ENCODE measurements around the gene FNIP2. TPM values are rescaled to one million over a fixed set of nuclear protein-coding genes. Genes with fewer than 3 reads are reported as not detected.

The FNIP2 gene
- polyA plus RNA-seq, 1 of the 3 experiments (the other 2 are of a cell fraction), result 0.97 TPM

- 94% methylated on average over 3 of the region's 3 CpGs for WGBS (ENCODE audit: low lambda C conversion rate)
- TF ChIP-seq REST (IDR thresholded peaks at IDR 0.05; ENCODE audit: low read depth, low read length) (peak; percentile 60; the same call in 1 of the 2 replicates), SMC3 (IDR thresholded peaks at IDR 0.05; ENCODE audit: low read depth, low read length) (no peak)
- no peak overlapping the region for H3K27ac ChIP-seq (ENCODE audit: low read depth in 2 of 2, low read length in 1 of 2)
- ChIA-PET CTCF (no interaction called here), POLR2A (no interaction called here)
- H3K9me2 ChIP-seq, result no peaks in the 10 kb centered on the region
- no peak for DNase-seq
- H4K20me1 ChIP-seq (ENCODE audit: insufficient read depth), result no peaks in the 10 kb centered on the region
- no peaks in the 10 kb centered on the region for H3K27me3 ChIP-seq (ENCODE audit: insufficient read depth)
- H3K4me1 ChIP-seq (ENCODE audit: control insufficient read depth in 1 of 2, insufficient read depth in 2 of 2, low read depth in 1 of 2, low read length in 1 of 2), result peaks cover 0 to 18% of the 10 kb centered on the region in 2 experiments; a peak in 2 of 4 replicates
- peaks cover 58% of the 10 kb centered on the region; the same call in 1 of the 2 replicates for H3K79me2 ChIP-seq (ENCODE audit: insufficient read depth)
- H3K4me3 ChIP-seq (ENCODE audit: low read depth in 2 of 2, low read length in 1 of 2), result no peak overlapping the region
- H3K4me2 ChIP-seq, result no peak overlapping the region
- H2AFZ ChIP-seq (ENCODE audit: low read depth), result no peak overlapping the region
- no peaks in the 10 kb centered on the region for H3K36me3 ChIP-seq (replicated peaks in 1 of 2; ENCODE audit: control insufficient read depth in 1 of 2, insufficient read depth in 2 of 2, low read length in 1 of 2)
- H3K9ac ChIP-seq, result no peak overlapping the region
- H3F3A ChIP-seq (replicated peaks; ENCODE audit: insufficient read depth), result no peaks in the 10 kb centered on the region
- H3K9me3 ChIP-seq, result no peaks in the 10 kb centered on the region
Measured at GRCh38 chr4:158801677-158802076, 32.9 kb downstream of the FNIP2 start.

DNA sequence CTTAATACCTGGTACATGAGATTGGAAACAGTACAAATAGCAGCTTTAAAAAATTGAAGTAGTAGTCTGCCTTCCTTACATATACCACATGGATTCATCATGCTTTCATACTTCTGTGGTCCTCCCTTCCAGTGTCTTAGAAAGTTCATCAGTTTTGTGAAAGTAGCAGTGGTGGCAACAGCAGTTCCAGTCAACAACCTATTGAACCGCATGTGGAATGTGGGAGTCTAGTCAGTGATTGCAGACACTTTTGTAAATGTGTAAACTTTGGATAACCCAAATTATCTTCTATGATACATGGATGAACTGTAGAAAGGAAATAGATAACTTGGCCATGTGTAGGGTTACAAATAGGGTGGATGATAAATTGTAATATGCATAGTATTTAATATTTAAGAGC, 34.1 kb downstream of the FNIP2 start:
- POLR2A ChIA-PET, result no interaction called here

More for the DNA sequence above, 34.1 kb downstream of the FNIP2 start:
- Histone ChIP-seq H3K27ac (ENCODE audit: low read depth in 2 of 2, low read length in 1 of 2) (no peak overlapping the region), H3K4me1 (ENCODE audit: control insufficient read depth in 1 of 2, insufficient read depth in 2 of 2, low read depth in 1 of 2, low read length in 1 of 2) (peaks cover 0 to 18% of the 10 kb centered on the region in 2 experiments; a peak in 2 of 4 replicates), H3K9me3 (no peaks in the 10 kb centered on the region), H3K27me3 (ENCODE audit: insufficient read depth) (no peaks in the 10 kb centered on the region), H3K9me2 (no peaks in the 10 kb centered on the region), H3K4me3 (ENCODE audit: low read depth in 2 of 2, low read length in 1 of 2) (no peak overlapping the region), H3K9ac (no peak overlapping the region), H3K79me2 (ENCODE audit: insufficient read depth) (peaks cover 48% of the 10 kb centered on the region; the same call in 1 of the 2 replicates), H3K36me3 (replicated peaks in 1 of 2; ENCODE audit: control insufficient read depth in 1 of 2, insufficient read depth in 2 of 2, low read length in 1 of 2) (no peaks in the 10 kb centered on the region), H3F3A (replicated peaks; ENCODE audit: insufficient read depth) (no peaks in the 10 kb centered on the region), H2AFZ (ENCODE audit: low read depth) (no peak overlapping the region), H4K20me1 (ENCODE audit: insufficient read depth) (no peaks in the 10 kb centered on the region), H3K4me2 (no peak overlapping the region)
- TF ChIP-seq TAF1 (IDR thresholded peaks at IDR 0.05; ENCODE audit: borderline replicate concordance, low read depth, low read length), result no peak
- TF ChIP-seq MAX (IDR thresholded peaks at IDR 0.05; ENCODE audit: low read depth), result no peak
- TF ChIP-seq POLR2AphosphoS5 (IDR thresholded peaks at IDR 0.05; ENCODE audit: low read depth, low read length), result no peak
- no peak for TF ChIP-seq MEF2A (IDR thresholded peaks at IDR 0.05; ENCODE audit: borderline replicate concordance, low read depth)
- TF ChIP-seq, protein P1, sequence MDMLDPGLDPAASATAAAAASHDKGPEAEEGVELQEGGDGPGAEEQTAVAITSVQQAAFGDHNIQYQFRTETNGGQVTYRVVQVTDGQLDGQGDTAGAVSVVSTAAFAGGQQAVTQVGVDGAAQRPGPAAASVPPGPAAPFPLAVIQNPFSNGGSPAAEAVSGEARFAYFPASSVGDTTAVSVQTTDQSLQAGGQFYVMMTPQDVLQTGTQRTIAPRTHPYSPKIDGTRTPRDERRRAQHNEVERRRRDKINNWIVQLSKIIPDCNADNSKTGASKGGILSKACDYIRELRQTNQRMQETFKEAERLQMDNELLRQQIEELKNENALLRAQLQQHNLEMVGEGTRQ (IDR thresholded peaks at IDR 0.05; ENCODE audit: borderline replicate concordance, low read depth, low read length), result no peak
- no peak for TF ChIP-seq RCOR1 (IDR thresholded peaks at IDR 0.05; ENCODE audit: low read length)
- no peak for TF ChIP-seq ZBTB33 (IDR thresholded peaks at IDR 0.05; ENCODE audit: borderline replicate concordance, low read depth)
- no peak for TF ChIP-seq GATA2 (CRISPR knock-in tag; IDR thresholded peaks at IDR 0.05)
- no peak for TF ChIP-seq NFIC (IDR thresholded peaks at IDR 0.05; ENCODE audit: borderline replicate concordance)
- TF ChIP-seq, protein P2, sequence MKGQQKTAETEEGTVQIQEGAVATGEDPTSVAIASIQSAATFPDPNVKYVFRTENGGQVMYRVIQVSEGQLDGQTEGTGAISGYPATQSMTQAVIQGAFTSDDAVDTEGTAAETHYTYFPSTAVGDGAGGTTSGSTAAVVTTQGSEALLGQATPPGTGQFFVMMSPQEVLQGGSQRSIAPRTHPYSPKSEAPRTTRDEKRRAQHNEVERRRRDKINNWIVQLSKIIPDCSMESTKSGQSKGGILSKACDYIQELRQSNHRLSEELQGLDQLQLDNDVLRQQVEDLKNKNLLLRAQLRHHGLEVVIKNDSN (IDR thresholded peaks at IDR 0.05; ENCODE audit: borderline replicate concordance, low read depth), result no peak
- TF ChIP-seq EZH2phosphoT487 (IDR thresholded peaks at IDR 0.05; ENCODE audit: borderline replicate concordance, low read depth), result no peak
- CTCF ChIA-PET, result interaction anchor here (1.0 kb wide), 1 partner anchor 16 kb away, joined by 3 read pairs; no protein-coding TSS in a partner anchor
- 94% methylated on average over 1 of the region's 1 CpG for WGBS (ENCODE audit: low lambda C conversion rate)
- no peak for DNase-seq

Measured in SK-N-SH (cell line).